H1 (cell line): ENCODE results near the gene STK32C. TPM values are rescaled to one million over a fixed set of nuclear protein-coding genes. Genes with fewer than 3 reads are reported as not detected.
A peak's percentile ranks its signal among the peaks of the same experiment; 100 is the strongest.

Experiments used
- CTCF ChIA-PET: fragments of 300-600 bp; sonication (Branson Sonifier 250); formaldehyde crosslinking; loops from one replicate; lab custom pipeline; 2021; ENCODE audit not compliant: partially characterized antibody; lab: Charles Lee
- POLR2A ChIA-PET: fragments of 300-600 bp; sonication (Branson Sonifier 250); formaldehyde crosslinking; loops from one replicate; lab custom pipeline; 2021; ENCODE audit warnings: inconsistent platforms; ENCODE audit not compliant: partially characterized antibody; lab: Charles Lee
- DNase-seq, 2 experiments: peaks; one replicate each; pipeline versions ENCODE4 v3.0.0 to v3.0.0-alpha.2; 2010 to 2022; ENCODE audit warnings: low spot score in 2 of 2, low read depth in 1 of 2, mixed read lengths in 1 of 2
- FAIRE-seq: peaks from 2 replicates; lab custom pipeline; 2011; peaks lifted over from hg19 to GRCh38; lab: Jason Lieb, UNC
- H2AFZ ChIP-seq: 2 replicates; pipeline ENCODE4 v1.8.1; 2012; ENCODE audit warnings: low read length, inconsistent platforms
- H2AK5ac ChIP-seq: 2 replicates; pipeline ENCODE4 v1.6.1; 2013; ENCODE audit warnings: low read depth, low read length
- H2BK120ac ChIP-seq: replicated peaks from 2 replicates; pipeline ENCODE3; 2013; ENCODE audit warnings: low read depth, low read length, inconsistent platforms
- H2BK12ac ChIP-seq: 2 replicates; pipeline ENCODE4 v1.6.1; 2013; ENCODE audit warnings: low read depth, low read length
- H2BK15ac ChIP-seq: 2 replicates; pipeline ENCODE4 v1.6.1; 2013; ENCODE audit warnings: low read length
- H2BK20ac ChIP-seq: 2 replicates; pipeline ENCODE4 v1.6.1; 2013; ENCODE audit warnings: low read length
- H2BK5ac ChIP-seq: 2 replicates; pipeline ENCODE4 v1.6.1; 2013; ENCODE audit warnings: low read depth, low read length
- H3K14ac ChIP-seq: 2 replicates; pipeline ENCODE4 v1.6.1; 2013; ENCODE audit warnings: inconsistent platforms; ENCODE audit not compliant: insufficient read length
- H3K18ac ChIP-seq: 2 replicates; pipeline ENCODE4 v1.6.1; 2013; ENCODE audit warnings: low read length; ENCODE audit errors: extremely low read depth
- H3K23ac ChIP-seq: 2 replicates; pipeline ENCODE4 v1.6.1; 2013; ENCODE audit warnings: inconsistent platforms; ENCODE audit not compliant: insufficient read length
- H3K23me2 ChIP-seq: 2 replicates; pipeline ENCODE4 v1.6.1; 2013; ENCODE audit warnings: low read depth, low read length
- H3K27ac ChIP-seq: 2 replicates; pipeline ENCODE4 v1.6.1; 2011; ENCODE audit warnings: low read depth, low read length, inconsistent platforms
- H3K27me3 ChIP-seq, 4 experiments: replicated peaks in 1 of 4; 1 replicate in 1 of 4; 2 replicates in 3 of 4; pipeline versions ENCODE4 v1.6.1 to v1.8.1; 2011 to 2013; ENCODE audit warnings: low read length in 3 of 4, mild to moderate bottlenecking in 3 of 4, inconsistent platforms in 2 of 4, mixed read lengths in 2 of 4, moderate library complexity in 1 of 4; ENCODE audit not compliant: control insufficient read depth in 3 of 4, insufficient read depth in 3 of 4; ENCODE audit errors: extremely low read depth in 1 of 4
- H3K36me3 ChIP-seq, 4 experiments: 2 replicates each; pipeline versions ENCODE4 v1.6.1 to v1.8.1; 2011 to 2013; ENCODE audit warnings: mild to moderate bottlenecking in 4 of 4, low read length in 3 of 4, moderate library complexity in 2 of 4, control low read depth in 1 of 4, inconsistent platforms in 1 of 4; ENCODE audit not compliant: insufficient read depth in 4 of 4, control insufficient read depth in 2 of 4
- H3K4ac ChIP-seq: replicated peaks from 2 replicates; pipeline ENCODE3; 2013; ENCODE audit warnings: low read length, low read depth, mixed read lengths, inconsistent platforms; ENCODE audit not compliant: insufficient read length
- H3K4me1 ChIP-seq, 4 experiments: replicated peaks in 1 of 4; 1 replicate in 1 of 4; 2 replicates in 3 of 4; pipeline versions ENCODE4 v1.6.1 to v1.8.1; 2011 to 2013; ENCODE audit warnings: low read length in 3 of 4, inconsistent platforms in 2 of 4, mixed read lengths in 1 of 4; ENCODE audit not compliant: insufficient read depth in 4 of 4, control insufficient read depth in 3 of 4
- H3K4me2 ChIP-seq, 2 experiments: 2 replicates each; pipeline versions ENCODE4 v1.6.1 to v1.8.1; 2011 to 2013; ENCODE audit warnings: low read depth in 2 of 2, low read length in 2 of 2, control low read depth in 1 of 2, inconsistent platforms in 1 of 2, mild to moderate bottlenecking in 1 of 2; ENCODE audit not compliant: insufficient read depth in 1 of 2
- H3K4me3 ChIP-seq, 4 experiments: fragments of 200-600, 300-600 bp in 1 of 4; sonication (generic), shearing (Covaris generic), sonication (Bioruptor Twin) in 1 of 4; 2 replicates each; pipeline versions ENCODE4 v1.5.1 to v1.8.1; 2011 to 2016; ENCODE audit warnings: low read length in 4 of 4, low read depth in 3 of 4, control low read depth in 2 of 4, inconsistent platforms in 2 of 4, mild to moderate bottlenecking in 2 of 4, mixed read lengths in 1 of 4, moderate library complexity in 1 of 4; ENCODE audit not compliant: insufficient read depth in 2 of 4; ENCODE audit errors: extremely low read depth in 1 of 4
- H3K56ac ChIP-seq: replicated peaks from 2 replicates; pipeline ENCODE3; 2013; ENCODE audit warnings: low read depth, mild to moderate bottlenecking, mixed read lengths, low read length, inconsistent platforms; ENCODE audit not compliant: insufficient read length
- H3K79me1 ChIP-seq: 2 replicates; pipeline ENCODE4 v1.6.1; 2013; ENCODE audit warnings: low read depth, low read length, control low read depth
- H3K79me2 ChIP-seq, 2 experiments: 2 replicates each; pipeline versions ENCODE4 v1.6.1 to v1.8.1; 2012 to 2013; ENCODE audit warnings: low read length in 2 of 2, mild to moderate bottlenecking in 2 of 2, inconsistent platforms in 1 of 2; ENCODE audit not compliant: insufficient read depth in 2 of 2, control insufficient read depth in 1 of 2
- H3K9ac ChIP-seq, 4 experiments: replicated peaks in 1 of 4; 1 replicate in 1 of 4; 2 replicates in 3 of 4; pipeline versions ENCODE4 v1.6.1 to v1.8.1; 2011 to 2013; ENCODE audit warnings: low read depth in 3 of 4, low read length in 3 of 4, control low read depth in 2 of 4, mild to moderate bottlenecking in 2 of 4, moderate library complexity in 2 of 4, inconsistent platforms in 1 of 4; ENCODE audit errors: extremely low read depth in 1 of 4
- H3K9me3 ChIP-seq, 2 experiments: 2 replicates each; pipeline versions ENCODE4 v1.6.1 to v1.8.1; 2012 to 2013; ENCODE audit warnings: mild to moderate bottlenecking in 2 of 2, moderate library complexity in 2 of 2, control low read depth in 1 of 2, inconsistent platforms in 1 of 2, low read depth in 1 of 2, low read length in 1 of 2, mixed read lengths in 1 of 2; ENCODE audit not compliant: insufficient read depth in 2 of 2
- H4K20me1 ChIP-seq, 2 experiments: replicated peaks in 1 of 2; 2 replicates each; pipeline versions ENCODE3 to v1.8.1; 2011 to 2013; ENCODE audit warnings: inconsistent platforms in 2 of 2, low read length in 2 of 2, mild to moderate bottlenecking in 1 of 2; ENCODE audit not compliant: insufficient read depth in 2 of 2, control insufficient read depth in 1 of 2
- H4K5ac ChIP-seq: 2 replicates; pipeline ENCODE4 v1.6.1; 2013; ENCODE audit warnings: low read length, low read depth, mixed read lengths, inconsistent platforms; ENCODE audit not compliant: insufficient read length
- H4K8ac ChIP-seq: 2 replicates; pipeline ENCODE4 v1.8.0; 2013; ENCODE audit warnings: mild to moderate bottlenecking, moderate library complexity, low read length, inconsistent platforms; ENCODE audit not compliant: insufficient read depth; ENCODE audit errors: extremely low read depth
- H4K91ac ChIP-seq: replicated peaks from 2 replicates; pipeline ENCODE3; 2013; ENCODE audit warnings: low read length, mixed read lengths, inconsistent platforms; ENCODE audit not compliant: insufficient read length
- E2F6 ChIP-seq: IDR thresholded peaks from 2 replicates; pipeline ENCODE4 v1.6.1; 2012; ENCODE audit warnings: inconsistent platforms
- EGR1 ChIP-seq: IDR thresholded peaks from 2 replicates; pipeline ENCODE4 v1.6.1; 2011; ENCODE audit warnings: low read depth, low read length, borderline replicate concordance
- WGBS, 2 experiments: shearing (Covaris generic) in 1 of 2; methylation state at CpG; one replicate each; pipeline versions ENCODE4 v1.1.6 to v1.1.7; 2013 to 2015; ENCODE audit warnings: low lambda C conversion rate in 2 of 2, mixed read lengths in 2 of 2, inconsistent platforms in 1 of 2, low coverage in 1 of 2, missing lambda C conversion rate in 1 of 2; ENCODE audit not compliant: insufficient replicate concordance in 2 of 2, insufficient coverage in 1 of 2, insufficient read length in 1 of 2; ENCODE audit errors: extremely low coverage in 1 of 2, missing lambda C conversion rate in 1 of 2; 5-methylcytosine and 5-hydroxymethylcytosine counted together
- polyA plus RNA-seq, 7 experiments: library from polyadenylated mRNA; depleted of rRNA in 3 of 7; stranded (reverse) in 5 of 7; unstranded in 2 of 7; fragments of >200 nt in 5 of 7; fragments of 200-250 nt in 2 of 7; gene quantifications; 1 replicate in 5 of 7; 2 replicates in 1 of 7; 4 replicates in 1 of 7; pipeline versions ENCODE4 v1.2.1 to v1.2.3, GENCODE V29; 2011 to 2013; ENCODE audit warnings: missing spikeins in 2 of 7, mixed read lengths in 2 of 7
- total RNA-seq: library from RNA; stranded (reverse); fragmentation: NEBNext Ultra II Directional; extraction: Animal tissue kit (Norgen Biotek cat#: 25700); gene quantifications from 2 replicates; pipeline ENCODE4 v1.2.1, GENCODE V29; 2021

The STK32C gene
- total and polyA plus RNA-seq, 2 of the 8 experiments (the other 6 are each of a cell fraction or from before 2014, with no cell fraction given), result 10.6 to 15.6 TPM

GRCh38 chr10:132174237-132174636 lies 133.5 kb downstream of the STK32C start:
- H3K79me2 ChIP-seq, result no peaks in the 10 kb centered on the region
- no peak overlapping the region for H3K27ac ChIP-seq
- H2BK20ac ChIP-seq, result no peak overlapping the region
- no peak overlapping the region for H3K23ac ChIP-seq
- no peak overlapping the region for H4K91ac ChIP-seq
- H3K4me2 ChIP-seq, result no peak overlapping the region
- no peak overlapping the region for H2BK15ac ChIP-seq
- H4K5ac ChIP-seq, result no peak overlapping the region
- H3K36me3 ChIP-seq, result no peaks in the 10 kb centered on the region
- DNase-seq, result no peak
- H3K27me3 ChIP-seq, result peaks cover 0 to 5% (median 1%) of the 10 kb centered on the region in 4 experiments; a peak in 4 of 7 replicates
- H3K9me3 ChIP-seq, result no peaks in the 10 kb centered on the region; a peak in 1 of 4 replicates
- no peak overlapping the region for H3K18ac ChIP-seq
- H3K79me1 ChIP-seq, result peaks cover 4% of the 10 kb centered on the region
- no peak overlapping the region for H2AK5ac ChIP-seq
- no peak overlapping the region for H2AFZ ChIP-seq
- H3K9ac ChIP-seq, result no peak overlapping the region
- ChIA-PET CTCF (no interaction called here), POLR2A (no interaction called here)
- TF ChIP-seq E2F6 (no peak), EGR1 (peak; percentile 74)
- H2BK5ac ChIP-seq, result no peak overlapping the region
- no peak overlapping the region for H3K4ac ChIP-seq
- H3K23me2 ChIP-seq, result peaks cover 3% of the 10 kb centered on the region; the same call in 1 of the 2 replicates
- peaks cover 0 to 9% (median 7%) of the 10 kb centered on the region in 4 experiments; a peak in 6 of 7 replicates for H3K4me1 ChIP-seq
- no peak overlapping the region for H3K56ac ChIP-seq
- 81% methylated on average over 11 of the region's 11 CpGs; no CpG with 5 or more reads in 1 of the 2 experiments for WGBS, 2 experiments
- no peak overlapping the region for H2BK12ac ChIP-seq
- no peak overlapping the region for H3K14ac ChIP-seq
- H4K20me1 ChIP-seq, result peaks cover 0 to 2% of the 10 kb centered on the region in 2 experiments
- no peak for FAIRE-seq
- H2BK120ac ChIP-seq, result no peak overlapping the region
- no peak overlapping the region for H4K8ac ChIP-seq
- no peak overlapping the region for H3K4me3 ChIP-seq
